GM12878 (cell line): ENCODE measurements around the gene DENND1A. TPM values are rescaled to one million over a fixed set of nuclear protein-coding genes. Genes with fewer than 3 reads are reported as not detected.

Experiments used
- ATAC-seq: fragments of 200-7000 bp; cut with Tn5 transposase; 3 replicates; pipeline ENCODE4 v1.9.1; 2020; ENCODE audit warnings: mild to moderate bottlenecking, moderate library complexity
- BruUV-seq: library from RNA; stranded (reverse); fragments of 400-500 nt; replicated peaks from 2 replicates; lab custom pipeline; 2021; lab: Mats Ljungman, UMichigan
- CTCF ChIA-PET: fragments of 300-600 bp; sonication (Branson Sonifier 250); formaldehyde crosslinking; extraction: SDS; loops from one replicate; lab custom pipeline; 2021; ENCODE audit warnings: inconsistent platforms; lab: Yijun Ruan, JAX
- POLR2A ChIA-PET: fragments of 350-600 bp; formaldehyde crosslinking; extraction: SDS; loops from one replicate; lab custom pipeline; 2021; ENCODE audit warnings: inconsistent platforms; lab: Charles Lee
- RAD21 ChIA-PET: fragments of 300-600 bp; sonication (Branson Sonifier 250); formaldehyde crosslinking; loops from one replicate; lab custom pipeline; 2023; ENCODE audit warnings: antibody characterized with exemption; ENCODE audit not compliant: unreplicated experiment; lab: Charles Lee
- SMC1A ChIA-PET: fragments of 300-600 bp; sonication (Branson Sonifier 250); formaldehyde crosslinking; loops from one replicate; lab custom pipeline; 2023; ENCODE audit not compliant: unreplicated experiment, uncharacterized antibody; lab: Charles Lee
- DNase-seq: peaks from one replicate; pipeline ENCODE4 v3.0.0-alpha.2; 2011; ENCODE audit warnings: low read depth, low spot score
- FAIRE-seq: peaks from 3 replicates; lab custom pipeline; 2011; peaks lifted over from hg19 to GRCh38; lab: Jason Lieb, UNC
- H2AFZ ChIP-seq: 2 replicates; pipeline ENCODE4 v1.6.0; 2011; ENCODE audit warnings: low read depth, low read length, control low read depth; ENCODE audit not compliant: control insufficient read depth
- H3K27ac ChIP-seq: 2 replicates; pipeline ENCODE4 v1.5.1; 2011; ENCODE audit warnings: control low read depth; ENCODE audit not compliant: control insufficient read depth, insufficient read depth
- H3K27me3 ChIP-seq, 2 experiments: replicated peaks in 1 of 2; 2 replicates each; pipeline versions ENCODE4 v1.6.0 to v1.6.1; 2011; ENCODE audit warnings: low read length in 1 of 2; ENCODE audit not compliant: control insufficient read depth in 2 of 2, insufficient read depth in 2 of 2
- H3K36me3 ChIP-seq, 2 experiments: 2 replicates each; pipeline ENCODE4 v1.5.1; 2011; ENCODE audit warnings: low read length in 1 of 2; ENCODE audit not compliant: control insufficient read depth in 2 of 2, insufficient read depth in 2 of 2
- H3K4me1 ChIP-seq: 2 replicates; pipeline ENCODE4 v1.6.1; 2011; ENCODE audit warnings: mild to moderate bottlenecking, low read length, moderate library complexity, mixed read lengths; ENCODE audit not compliant: control insufficient read depth, insufficient read depth
- H3K4me2 ChIP-seq: 2 replicates; pipeline ENCODE4 v1.6.0; 2011; ENCODE audit warnings: control low read depth; ENCODE audit not compliant: control insufficient read depth, insufficient read depth
- H3K4me3 ChIP-seq: fragments of 200-600 bp; sonication (generic); 2 replicates; pipeline ENCODE4 v1.5.1; 2016
- H3K79me2 ChIP-seq: 2 replicates; pipeline ENCODE4 v1.6.0; 2011; ENCODE audit warnings: low read length; ENCODE audit not compliant: control insufficient read depth, insufficient read depth
- H3K9ac ChIP-seq: 2 replicates; pipeline ENCODE4 v1.8.0; 2011; ENCODE audit warnings: low read length, control low read depth, mixed read lengths; ENCODE audit not compliant: control insufficient read depth, insufficient read depth
- H3K9me3 ChIP-seq: replicated peaks from 3 replicates; pipeline ENCODE4 v1.5.1; 2011; ENCODE audit warnings: mild to moderate bottlenecking, low read length; ENCODE audit not compliant: control insufficient read depth, insufficient read depth
- H4K20me1 ChIP-seq: 2 replicates; pipeline ENCODE4 v1.6.0; 2011; ENCODE audit not compliant: control insufficient read depth, insufficient read depth
- BCL11A ChIP-seq: IDR thresholded peaks from 2 replicates; pipeline ENCODE4 v1.6.1; 2011; ENCODE audit warnings: low read depth, low read length
- CHD1 ChIP-seq: IDR thresholded peaks from 2 replicates; pipeline ENCODE4 v1.6.1; 2012; ENCODE audit warnings: low read depth, low read length, improper control_type of control experiment
- CREM ChIP-seq: IDR thresholded peaks from 2 replicates; pipeline ENCODE4 v1.6.1; 2014; ENCODE audit warnings: antibody characterized with exemption, low read depth
- IKZF1 ChIP-seq: fragments of 450-650 bp; conservative IDR thresholded peaks from 2 replicates; pipeline ENCODE4 v1.6.1; 2017; ENCODE audit warnings: antibody characterized with exemption, mild to moderate bottlenecking
- MEF2B ChIP-seq: fragments of 450-650 bp; IDR thresholded peaks from 2 replicates; pipeline ENCODE4 v1.6.1; 2018; ENCODE audit warnings: mild to moderate bottlenecking, moderate library complexity; ENCODE audit not compliant: partially characterized antibody, poor library complexity, severe bottlenecking
- MTA2 ChIP-seq: fragments of 450-650 bp; IDR thresholded peaks from 2 replicates; pipeline ENCODE4 v1.6.1; 2016; ENCODE audit warnings: low read depth, mild to moderate bottlenecking, moderate library complexity
- NKRF ChIP-seq: fragments of 450-650 bp; conservative IDR thresholded peaks from 2 replicates; pipeline ENCODE4 v1.6.1; 2017; ENCODE audit warnings: mild to moderate bottlenecking, moderate library complexity
- RBBP5 ChIP-seq: fragments of 200-600 bp; sonication (generic); conservative IDR thresholded peaks from 2 replicates; pipeline ENCODE4 v1.6.1; 2016
- RUNX3 ChIP-seq: IDR thresholded peaks from 2 replicates; pipeline ENCODE4 v1.6.1; 2012; ENCODE audit warnings: low read length, inconsistent platforms
- SPI1 ChIP-seq: IDR thresholded peaks from 2 replicates; pipeline ENCODE4 v1.6.1; 2011; ENCODE audit warnings: low read depth, mild to moderate bottlenecking, low read length, moderate library complexity, borderline replicate concordance; ENCODE audit not compliant: insufficient read depth
- SUZ12 ChIP-seq: fragments of 200-600 bp; sonication (generic); IDR thresholded peaks from one replicate; pipeline ENCODE4 v1.6.1; 2018; ENCODE audit warnings: antibody characterized with exemption, mild to moderate bottlenecking; ENCODE audit not compliant: unreplicated experiment
- WGBS: methylation state at CpG from one replicate; pipeline ENCODE4 v1.1.6; 2016; ENCODE audit warnings: low lambda C conversion rate; ENCODE audit not compliant: insufficient replicate concordance, insufficient coverage; ENCODE audit errors: missing lambda C conversion rate; 5-methylcytosine and 5-hydroxymethylcytosine counted together
- in situ Hi-C: fragments of 300-500 bp; cut with MboI; formaldehyde crosslinking; loops from 9 replicates; pipeline ENCODE4 v1.14.3; 2018; ENCODE audit warnings: mixed read lengths
- intact Hi-C: fragments of 100-400 bp; cut with micrococcal nuclease; formaldehyde crosslinking; loops from one replicate; pipeline ENCODE4 v1.14.2; 2022; ENCODE audit not compliant: unreplicated experiment
- polyA plus RNA-seq, 11 experiments: library from polyadenylated mRNA; depleted of rRNA in 4 of 11; unstranded in 6 of 11; stranded (reverse) in 5 of 11; fragments of >200 nt; fragmentation: Nextera tagmentation in 4 of 11; fragmentation: Illumina TruSeq in 1 of 11; extraction: Ambion mirVana in 4 of 11; extraction: Trizol in 1 of 11; gene quantifications; 1 replicate in 1 of 11; 2 replicates in 10 of 11; pipeline versions ENCODE4 v1.2.1 to v1.2.3, GENCODE V29; 2011 to 2016; ENCODE audit warnings: inconsistent platforms in 2 of 11, missing spikeins in 2 of 11, low read depth in 1 of 11
- total RNA-seq, 4 experiments: library from RNA; depleted of rRNA in 3 of 4; stranded (reverse); fragments of >200 nt in 3 of 4; fragmentation: Illumina TruSeq in 1 of 4; extraction: Trizol in 1 of 4; gene quantifications; 2 replicates each; pipeline versions ENCODE4 v1.2.1 to v1.2.3, GENCODE V29; 2013 to 2021
- TF ChIP-seq, protein P1 (sequence below): IDR thresholded peaks from 2 replicates; pipeline ENCODE4 v1.6.1; 2011; ENCODE audit warnings: low read depth, low read length, improper control_type of control experiment, borderline replicate concordance

The DENND1A gene
- total and polyA plus RNA-seq, 10 of the 15 experiments (the other 5 are each of a cell fraction or from before 2014, with no cell fraction given) = 14.1 to 48.6 (median 35.2) TPM

DNA sequence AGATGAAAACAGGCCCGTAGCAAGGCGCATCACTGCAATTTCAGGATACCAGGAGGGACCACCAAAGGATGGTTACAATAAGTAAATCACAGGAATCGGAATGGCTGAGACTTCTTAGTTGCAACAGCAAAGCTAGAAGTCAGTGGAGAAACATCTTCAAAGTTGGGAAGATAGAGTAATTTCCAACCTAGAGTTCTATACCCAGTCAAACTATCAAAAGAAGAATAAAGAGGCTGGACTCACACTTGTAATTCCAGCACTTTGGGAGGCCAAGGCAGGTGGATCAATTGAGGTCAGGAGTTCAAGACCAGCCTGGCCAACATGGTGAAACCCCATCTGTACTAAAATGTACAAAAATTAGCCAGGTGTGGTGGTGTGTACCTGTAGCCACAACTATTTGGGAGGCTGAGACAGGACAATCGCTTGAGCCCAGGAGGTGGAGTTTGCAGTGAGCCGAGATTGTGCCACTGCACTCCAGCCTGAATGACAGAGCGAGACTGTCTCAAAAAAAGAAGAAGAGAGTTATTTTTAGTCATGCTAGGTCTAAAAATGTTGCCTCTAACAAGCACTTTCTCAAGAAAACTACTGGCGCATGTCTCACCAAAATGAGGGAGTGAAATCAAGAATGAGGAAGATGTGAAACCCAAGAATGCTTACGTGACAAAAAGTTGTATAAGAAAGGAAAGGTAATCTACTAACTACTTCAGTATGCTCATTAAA is 267.7 kb downstream of the DENND1A start (continued):
- no peak for TF ChIP-seq CREM
- TF ChIP-seq NKRF = no peak
- TF ChIP-seq, protein P1, sequence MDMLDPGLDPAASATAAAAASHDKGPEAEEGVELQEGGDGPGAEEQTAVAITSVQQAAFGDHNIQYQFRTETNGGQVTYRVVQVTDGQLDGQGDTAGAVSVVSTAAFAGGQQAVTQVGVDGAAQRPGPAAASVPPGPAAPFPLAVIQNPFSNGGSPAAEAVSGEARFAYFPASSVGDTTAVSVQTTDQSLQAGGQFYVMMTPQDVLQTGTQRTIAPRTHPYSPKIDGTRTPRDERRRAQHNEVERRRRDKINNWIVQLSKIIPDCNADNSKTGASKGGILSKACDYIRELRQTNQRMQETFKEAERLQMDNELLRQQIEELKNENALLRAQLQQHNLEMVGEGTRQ = no peak
- no peak for TF ChIP-seq SUZ12

DNA sequence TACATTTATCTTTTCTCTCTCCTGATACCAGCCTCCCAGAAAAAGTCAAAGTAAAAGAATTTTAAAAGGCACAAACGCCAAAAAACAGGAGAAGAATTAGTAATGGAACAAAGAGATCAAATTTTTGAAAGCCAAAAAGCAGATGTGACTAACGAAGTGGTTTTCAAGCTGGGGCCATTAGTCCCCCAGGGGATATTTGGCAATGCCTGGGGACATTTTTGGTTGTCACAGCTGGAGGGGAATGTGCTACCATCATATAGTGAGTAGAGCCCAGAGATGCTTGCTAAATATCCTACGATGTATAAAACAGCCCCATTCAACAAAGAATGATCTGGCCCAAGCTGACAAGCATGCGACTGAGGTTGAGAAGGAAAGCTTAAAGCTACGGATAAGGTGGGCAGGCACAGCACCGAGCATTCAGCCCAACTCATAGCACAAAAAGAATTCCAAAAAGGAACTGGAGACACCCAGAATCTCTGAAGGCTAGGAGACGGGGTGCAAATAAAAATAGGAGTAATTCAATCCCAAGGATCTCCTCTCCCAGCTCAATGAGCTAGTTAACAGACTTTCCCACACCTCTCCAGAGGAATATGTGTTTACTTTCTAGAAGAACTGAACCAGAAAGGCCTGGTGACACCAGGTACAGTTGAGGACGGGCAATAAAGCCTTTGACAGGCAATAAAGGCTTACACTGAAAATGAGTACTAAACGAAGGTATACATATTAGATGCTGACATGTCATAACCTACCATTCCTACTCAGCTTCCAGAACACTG is 269.0 kb downstream of the DENND1A start:
- in situ Hi-C loops = no loop called here
- no peaks in the 10 kb centered on the region for H3K4me1 ChIP-seq
- H3K9me3 ChIP-seq = peaks cover 20% of the 10 kb centered on the region
- RAD21 ChIA-PET = interaction anchor here (0.5 to 3.1 kb wide), 7 partner anchors 9 to 380 kb away, joined by 3 to 15 read pairs (median 3); no protein-coding TSS in a partner anchor
- SMC1A ChIA-PET = interaction anchor here (0.7 to 3.1 kb wide), 15 partner anchors 9 to 379 kb away, joined by 3 to 19 read pairs (median 4); no protein-coding TSS in a partner anchor
- H2AFZ ChIP-seq = no peak overlapping the region
- POLR2A ChIA-PET = interaction anchor here (0.5 to 1.5 kb wide), 3 partner anchors 19 to 153 kb away, joined by 3 to 5 read pairs (median 3); no protein-coding TSS in a partner anchor
- FAIRE-seq (no peak), ATAC-seq (peak; percentile 60)
- peaks cover 0 to 1% of the 10 kb centered on the region in 2 experiments; a peak in 2 of 4 replicates for H3K36me3 ChIP-seq
- H3K27ac ChIP-seq = no peak overlapping the region
- no peak overlapping the region for H3K9ac ChIP-seq
- no peak overlapping the region for H3K4me3 ChIP-seq
- peak; percentile 20 for TF ChIP-seq IKZF1
- no peak for TF ChIP-seq RBBP5
- peak; percentile 70 for TF ChIP-seq BCL11A
- TF ChIP-seq CHD1 = no peak
- peak; percentile 90 for TF ChIP-seq MEF2B
- TF ChIP-seq MTA2 = peak; percentile 61; the same call in 1 of the 2 replicates
- peak; percentile 22; the same call in 1 of the 2 replicates for TF ChIP-seq RUNX3
- TF ChIP-seq SPI1 = peak; percentile 22; the same call in 1 of the 2 replicates
- TF ChIP-seq, all 136 proteins: peak for 6
- Histone ChIP-seq H3K27me3 (no peaks in the 10 kb centered on the region), H4K20me1 (no peaks in the 10 kb centered on the region), H3K4me2 (no peak overlapping the region), H3K79me2 (no peaks in the 10 kb centered on the region)
- 56% methylated on average over 9 of the region's 9 CpGs for WGBS
- intact Hi-C loops = no loop called here
- no TSS peak for BruUV-seq
- CTCF ChIA-PET = interaction anchor here (0.5 to 1.4 kb wide), 4 partner anchors 20 to 380 kb away, joined by 3 to 4 read pairs (median 3); no protein-coding TSS in a partner anchor
- no peak for DNase-seq
